ENCODE data around the gene LETM1.

The LETM1 gene

DNA sequence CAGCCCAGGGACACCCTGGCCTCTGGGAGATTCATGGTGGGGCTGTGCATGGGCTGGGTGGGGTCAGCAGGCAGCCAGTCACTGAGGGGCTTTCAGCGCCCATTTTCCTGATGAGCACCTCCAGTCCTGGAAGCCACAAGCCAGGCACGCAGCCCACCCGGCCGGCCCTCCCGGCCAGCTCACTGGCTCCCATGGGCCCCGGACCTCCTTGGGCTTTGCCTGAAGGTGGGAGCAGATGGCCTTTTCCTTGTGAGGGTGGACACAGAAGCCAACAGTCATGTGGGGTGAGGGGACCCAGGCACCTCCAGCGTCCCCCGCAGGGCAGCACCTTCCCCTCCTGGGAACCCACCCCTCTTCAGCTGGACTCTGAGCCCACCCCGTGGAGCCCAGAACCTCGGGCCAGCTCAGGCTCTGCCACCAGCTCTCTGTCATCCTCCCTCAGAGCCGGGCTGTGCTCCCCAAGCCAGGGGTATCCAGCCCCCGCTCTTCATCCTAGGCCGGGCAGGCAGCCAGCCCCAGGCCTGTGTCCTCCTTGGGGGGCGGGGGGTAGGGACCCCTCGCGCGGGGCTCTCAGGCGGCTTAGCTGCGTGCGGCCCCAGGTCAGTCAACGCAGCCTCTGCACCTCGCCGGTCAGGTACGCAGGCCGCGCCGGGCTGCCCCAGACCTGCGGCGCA, 63.7 kb downstream of the LETM1 start:
- DNase-seq = no peak

DNA sequence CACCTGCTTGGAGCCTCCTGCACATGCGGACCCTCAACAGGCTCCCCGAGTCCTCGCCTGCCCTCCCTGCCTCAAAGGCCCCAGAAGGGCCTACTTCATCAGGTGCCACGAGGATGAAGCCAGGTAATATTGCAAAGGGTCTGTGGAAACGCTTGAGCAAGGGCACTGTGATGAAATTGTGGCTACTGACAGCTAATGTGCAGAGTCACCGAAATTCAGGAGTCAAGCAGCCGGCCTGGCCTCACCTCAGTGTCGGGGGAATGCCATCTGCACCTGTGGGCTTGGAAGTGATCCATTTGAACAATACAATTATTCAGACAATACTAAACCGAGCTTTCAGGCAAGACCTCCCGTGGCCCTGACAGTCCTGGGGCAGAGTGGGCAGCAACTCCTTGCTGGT, 66.0 kb downstream of the LETM1 start:
- DNase-seq = no peak

DNA sequence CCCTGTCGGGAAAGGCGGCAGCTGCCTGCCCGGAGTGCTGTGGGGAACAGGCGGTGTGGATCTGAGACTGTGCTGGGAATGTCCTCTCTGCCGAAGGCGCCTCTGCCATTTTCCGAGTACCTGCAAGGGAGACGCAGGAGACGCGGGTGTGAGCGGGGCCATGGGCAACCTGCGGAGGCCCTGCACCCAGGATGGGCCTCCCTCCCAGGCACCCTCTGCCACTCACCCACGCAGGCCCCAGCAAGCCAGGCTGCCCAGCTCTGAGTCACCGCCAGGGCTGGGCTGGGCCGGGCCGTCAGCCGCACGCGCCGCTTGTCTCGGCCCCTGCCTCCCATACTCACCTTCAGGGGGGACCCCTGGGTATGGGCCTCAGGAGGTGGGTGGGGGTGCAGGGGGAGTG, 66.4 kb downstream of the LETM1 start:
- no peak for DNase-seq

DNA sequence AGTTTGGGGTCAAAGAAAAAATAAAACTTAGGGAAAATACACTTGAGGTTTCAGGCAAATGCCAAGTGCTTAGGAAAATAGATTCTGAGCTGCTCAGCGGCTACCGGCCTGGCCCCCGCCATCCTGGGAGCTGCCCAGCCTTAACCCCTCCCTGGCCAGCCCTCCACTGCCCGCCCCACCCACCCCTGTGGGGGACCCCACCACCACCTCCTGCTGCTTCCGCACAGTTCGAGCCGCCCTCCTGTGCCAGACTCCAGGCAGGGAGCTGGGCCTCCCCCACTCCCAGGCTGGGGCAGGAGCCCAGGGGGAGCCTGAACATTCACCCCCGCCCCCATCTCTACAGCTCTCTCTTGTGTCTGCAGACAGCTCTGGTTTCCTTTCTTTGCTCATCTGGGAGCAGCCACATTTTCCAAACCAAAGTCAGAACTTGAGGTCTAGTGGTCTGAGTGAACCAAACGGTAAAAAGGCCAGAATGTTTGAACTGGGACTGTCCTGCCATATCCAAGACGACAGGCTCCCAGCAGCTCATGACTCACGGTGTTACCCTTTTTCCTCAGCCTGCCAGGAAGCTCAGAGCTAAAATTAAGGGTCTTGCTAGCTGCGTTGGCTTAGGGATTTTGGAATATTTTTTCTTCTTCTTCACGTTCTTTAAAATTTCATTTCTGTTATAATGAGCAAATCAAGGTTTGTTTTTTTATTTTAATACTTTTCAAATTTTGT, 67.5 kb downstream of the LETM1 start:
- DNase-seq = no peak

DNA sequence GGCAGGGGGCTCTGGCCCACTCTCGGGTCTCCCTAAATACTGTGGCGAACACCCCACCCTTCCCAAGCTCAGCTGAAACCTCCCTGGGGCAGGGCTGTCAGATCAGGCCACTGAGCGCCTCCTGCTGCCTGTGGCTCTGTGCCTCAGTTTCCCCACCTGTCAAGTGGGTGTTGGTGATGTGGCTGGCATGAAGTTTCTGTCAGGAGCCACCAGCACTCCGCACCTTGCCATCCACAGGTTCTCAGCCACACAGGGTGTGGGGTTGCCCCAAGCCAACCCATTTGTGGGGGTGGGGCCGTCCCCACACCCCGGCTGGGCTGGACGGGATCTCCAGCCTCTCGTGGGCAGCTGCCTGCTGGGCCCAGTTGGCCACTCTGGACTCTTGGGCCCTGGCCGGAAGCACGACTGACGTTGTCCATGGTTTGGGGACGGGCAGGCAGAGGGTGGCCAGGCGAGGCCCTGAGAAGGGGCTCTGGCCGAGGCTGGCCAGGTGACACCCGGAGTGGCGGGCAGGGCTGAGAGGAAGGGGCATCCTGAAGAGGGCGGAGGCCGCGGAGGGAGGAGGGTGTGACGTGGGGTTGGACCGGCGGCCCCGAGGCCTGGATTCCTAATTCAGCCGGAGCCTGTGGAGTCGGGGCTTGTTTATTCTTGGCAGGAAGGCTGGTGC, 68.4 kb downstream of the LETM1 start:
- no peak for DNase-seq

DNA sequence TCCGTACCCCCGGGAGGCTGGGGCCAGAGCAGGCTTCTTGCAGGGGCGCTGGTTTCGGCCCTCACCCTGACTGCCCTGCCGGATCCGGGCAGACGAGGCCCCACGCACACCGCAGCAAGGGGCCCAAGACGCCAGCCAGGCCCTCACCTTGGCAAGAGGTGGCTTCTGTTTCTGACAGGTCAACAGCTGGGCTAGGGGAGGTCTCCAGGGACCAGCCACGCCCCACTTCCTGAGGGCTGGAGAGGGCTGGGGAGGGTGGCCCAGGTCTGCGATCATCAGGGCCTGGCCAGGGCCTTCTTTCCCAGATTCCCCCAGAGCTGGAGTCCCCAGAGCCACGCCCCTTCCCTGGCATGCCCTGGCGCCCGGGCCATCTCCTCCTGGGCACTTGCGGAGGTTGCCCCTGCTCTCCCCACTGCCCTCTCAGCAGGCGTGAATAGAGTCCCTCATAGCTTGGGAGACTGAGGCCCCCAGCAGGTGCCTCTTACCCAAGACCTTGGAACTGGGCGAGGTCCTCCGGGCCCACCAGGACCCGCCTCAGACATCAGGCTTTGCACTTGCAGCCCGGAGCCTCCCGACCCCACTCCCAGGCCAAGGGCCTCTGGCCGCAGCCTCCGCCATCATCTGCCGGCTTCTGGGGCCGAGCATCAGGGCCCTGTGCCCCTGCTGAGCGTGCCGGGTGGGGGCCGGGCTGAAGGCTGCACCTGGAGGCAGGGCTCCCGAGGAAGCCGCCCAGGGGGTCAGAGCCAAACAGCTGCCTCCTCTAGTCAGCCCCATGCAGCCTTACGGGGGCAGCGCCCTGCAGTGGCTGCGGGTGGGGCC, 69.2 kb downstream of the LETM1 start:
- DNase-seq = no peak

DNA sequence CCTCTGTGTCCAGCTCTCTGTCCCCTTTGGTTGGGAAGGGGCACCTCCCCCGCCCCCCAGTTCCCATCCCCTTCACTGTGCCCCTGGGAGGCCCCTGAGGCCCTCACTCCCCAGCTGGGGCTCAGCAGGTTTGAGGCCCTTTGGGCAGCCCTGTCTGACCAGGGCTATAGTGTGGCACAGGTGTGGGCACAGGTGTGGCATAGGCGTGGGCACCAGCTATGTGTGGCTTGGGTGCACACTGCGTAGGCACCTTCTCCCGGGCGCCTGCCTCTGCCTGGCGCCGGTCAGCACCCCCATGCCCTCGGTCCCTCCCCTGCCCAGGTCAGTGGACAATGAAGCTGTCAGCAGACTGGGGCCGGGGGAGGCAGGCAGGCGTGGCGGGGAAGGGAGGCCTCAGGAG, 70.4 kb downstream of the LETM1 start:
- DNase-seq = no peak

DNA sequence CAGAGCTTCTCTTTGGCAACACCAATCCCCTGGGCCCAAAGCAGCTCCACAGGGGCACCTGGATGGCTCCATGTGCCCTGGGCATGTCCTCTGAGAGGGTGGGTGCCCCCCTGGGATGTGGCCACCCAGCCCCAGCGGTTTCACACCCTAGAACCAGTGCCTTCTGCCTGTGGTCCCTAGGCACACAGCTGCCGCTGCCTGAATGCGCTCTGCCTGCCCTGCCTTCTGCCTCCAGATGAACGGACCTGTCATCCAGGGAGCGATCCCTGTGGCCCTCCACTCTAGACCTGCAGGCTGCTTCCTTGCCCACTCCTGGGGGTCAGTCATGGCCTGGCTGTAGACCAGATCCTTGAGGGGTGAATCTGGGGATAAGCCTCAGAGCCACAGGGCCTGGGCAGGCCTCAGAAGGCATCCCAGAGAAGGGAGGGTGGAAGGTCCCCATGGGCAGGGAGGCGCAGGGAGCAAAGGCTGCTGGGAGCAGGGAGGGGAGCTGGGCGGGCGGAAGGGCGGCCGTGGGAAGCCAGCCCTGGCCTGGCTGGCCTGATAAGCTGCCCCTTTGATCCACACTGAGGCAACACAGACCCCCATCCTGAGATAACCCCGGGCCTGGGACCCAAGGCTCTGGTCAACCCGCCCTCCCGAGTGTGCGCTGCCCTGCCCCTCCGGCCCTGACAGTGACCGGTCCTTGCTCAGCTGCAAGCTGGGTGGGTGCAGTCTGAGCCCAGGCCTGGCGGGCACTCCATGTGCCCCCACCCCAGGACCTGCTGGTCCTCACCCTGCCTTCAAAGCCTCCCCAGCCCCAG, 71.0 kb downstream of the LETM1 start:
- DNase-seq = no peak

DNA sequence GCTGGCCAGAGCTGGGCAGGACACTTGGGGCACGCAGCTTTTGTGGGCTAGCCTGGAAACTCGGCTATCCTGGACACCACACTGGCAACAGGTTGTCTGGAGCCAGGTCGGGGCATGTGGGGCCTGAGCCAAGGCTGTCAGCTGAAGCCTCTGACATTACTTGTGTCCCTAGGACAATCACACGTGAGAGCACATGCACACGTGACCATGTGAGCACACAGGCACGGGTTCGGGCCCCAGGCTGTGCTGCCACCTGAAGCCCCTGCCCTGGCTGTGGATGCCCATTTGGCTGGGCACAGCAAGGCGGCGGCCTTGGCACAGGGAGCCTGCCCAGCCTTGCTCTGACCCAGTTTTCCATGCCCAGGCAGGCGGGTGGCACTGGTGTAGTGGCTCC, 71.6 kb downstream of the LETM1 start:
- DNase-seq = no peak

DNA sequence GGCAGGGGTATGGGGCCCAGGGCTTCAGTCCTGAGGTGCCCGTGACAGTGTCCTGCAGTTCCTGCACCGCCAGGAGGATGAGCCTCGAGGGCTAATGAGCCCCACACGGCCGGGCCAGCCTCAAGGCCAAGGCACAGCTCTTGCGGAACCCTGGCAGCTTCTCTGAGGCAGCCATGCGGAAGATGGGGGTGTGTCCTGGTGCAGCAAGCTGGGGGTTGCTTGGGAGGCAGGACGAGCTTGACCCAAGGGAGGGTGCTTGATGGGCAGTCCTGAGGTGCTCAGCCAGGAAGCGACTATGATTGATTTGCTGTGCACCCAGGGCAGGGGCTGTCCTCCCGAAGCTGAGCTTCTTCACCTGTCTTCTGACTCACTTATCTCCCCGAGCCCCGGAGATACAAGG, 72.0 kb downstream of the LETM1 start:
- DNase-seq = no peak

DNA sequence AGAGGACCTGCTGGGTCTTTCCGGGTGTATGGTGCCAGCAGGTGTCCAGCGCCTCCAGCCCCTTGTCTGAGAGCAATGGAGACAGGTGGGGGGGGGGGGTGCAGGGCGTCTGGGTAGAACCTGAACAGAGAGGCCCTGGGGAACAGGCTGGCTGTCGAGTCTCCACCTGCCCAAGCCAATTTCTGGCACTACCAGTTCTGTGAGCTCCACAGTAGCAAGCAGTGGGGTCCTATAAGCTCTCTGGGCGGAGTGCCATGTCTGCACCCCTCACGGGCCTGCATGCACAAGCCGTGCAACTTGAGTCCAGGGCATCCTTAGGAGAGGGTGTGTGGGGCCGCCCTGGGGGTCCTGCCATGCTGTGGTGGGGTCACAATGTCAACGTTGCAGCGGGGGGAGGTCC, 72.9 kb downstream of the LETM1 start:
- no peak for DNase-seq

DNA sequence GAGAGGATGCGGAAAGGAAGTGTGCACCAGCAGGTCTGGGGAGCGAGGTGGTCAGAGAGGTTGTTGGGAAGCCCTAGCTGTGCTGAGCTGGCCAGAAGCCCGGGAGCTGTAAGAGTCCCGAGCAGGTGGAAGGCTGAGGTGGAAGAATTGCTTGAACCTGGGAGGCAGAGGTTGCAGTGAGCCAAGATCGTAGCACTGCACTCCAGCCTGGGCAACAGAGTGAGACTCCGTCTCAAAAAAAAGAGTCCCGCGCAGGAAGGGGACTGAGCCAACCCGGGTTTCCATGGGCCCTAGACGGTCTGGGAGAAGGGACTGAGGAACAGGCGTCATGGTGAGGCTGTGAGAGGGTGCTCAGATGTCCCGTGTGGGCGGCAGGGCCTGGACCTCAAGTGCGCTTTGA, 75.5 kb downstream of the LETM1 start:
- no peak for DNase-seq

DNA sequence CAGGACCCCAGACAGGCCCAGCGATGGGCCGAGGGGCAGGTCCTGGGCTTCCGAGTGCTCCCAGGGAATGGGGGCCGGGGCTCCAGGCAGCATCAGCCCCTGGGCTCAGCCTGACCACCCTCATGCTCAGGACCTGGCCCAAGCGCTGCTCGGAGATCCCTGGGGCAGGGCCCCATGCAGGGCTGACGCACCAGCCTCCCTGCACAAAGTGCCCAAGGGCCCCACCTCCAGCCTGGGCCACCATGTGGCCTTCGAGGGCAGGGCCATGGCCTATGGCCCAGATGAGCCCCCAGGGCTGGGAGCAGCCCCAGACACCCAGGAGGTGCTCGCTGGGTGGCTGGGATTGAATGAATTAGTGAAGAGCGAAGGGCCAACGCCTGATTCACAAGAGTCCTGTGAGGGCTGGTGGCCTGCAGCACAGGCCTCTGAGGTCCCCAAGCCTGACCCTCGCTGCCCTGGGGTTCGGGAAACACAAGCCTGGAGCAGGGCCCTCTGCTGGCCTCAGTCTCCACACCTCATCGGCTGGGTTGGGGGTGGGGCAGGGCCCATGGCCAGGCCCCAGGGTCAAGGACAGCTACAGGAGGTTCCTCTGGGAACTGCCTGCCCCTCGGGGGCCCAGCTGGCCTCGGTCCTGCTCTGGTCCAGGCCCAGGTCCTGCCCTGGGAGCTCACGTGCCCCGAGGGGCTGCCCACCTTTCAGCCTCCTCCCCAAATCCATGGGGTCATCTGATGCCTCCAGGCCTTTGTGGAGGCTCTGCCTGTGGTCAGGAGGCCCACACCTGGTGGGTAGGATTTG, 76.2 kb downstream of the LETM1 start:
- DNase-seq = no peak

DNA sequence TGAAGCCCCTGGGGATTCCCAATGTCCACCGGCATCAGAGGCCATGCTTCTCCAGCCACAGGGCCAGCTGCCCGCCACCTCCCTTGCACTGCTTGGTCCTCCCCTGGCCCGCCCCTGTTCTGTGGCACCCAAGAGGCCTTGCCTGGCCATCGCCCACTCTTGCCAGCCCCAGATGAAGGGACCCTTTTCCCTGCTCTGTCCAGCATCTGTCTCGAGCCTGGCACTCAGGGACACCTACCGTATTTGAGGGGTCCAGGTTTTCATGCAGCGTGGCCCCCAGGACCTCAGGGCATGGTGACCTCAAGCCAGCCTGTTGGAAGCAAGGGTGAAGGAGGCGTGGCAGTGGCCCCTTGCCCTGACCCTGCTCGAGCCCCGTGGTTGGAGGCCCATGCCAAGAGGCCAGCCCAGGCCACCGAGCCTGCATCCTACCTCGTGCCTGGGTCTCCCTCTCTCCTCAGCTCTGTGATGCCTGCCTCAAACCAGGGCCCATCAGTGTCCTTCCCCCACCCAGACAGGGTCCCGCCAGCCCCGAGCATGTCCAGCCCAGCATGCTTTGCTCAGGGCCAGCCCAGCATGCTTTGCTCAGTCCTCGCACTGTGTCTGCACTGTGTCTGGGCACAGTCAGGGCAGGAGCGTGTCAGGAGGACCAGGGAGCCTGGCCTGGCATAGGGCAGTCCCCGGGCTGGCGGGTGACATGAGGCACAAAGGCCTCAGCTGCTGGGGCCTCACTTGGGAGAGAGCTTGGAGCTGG, 77.1 kb downstream of the LETM1 start:
- DNase-seq = no peak

DNA sequence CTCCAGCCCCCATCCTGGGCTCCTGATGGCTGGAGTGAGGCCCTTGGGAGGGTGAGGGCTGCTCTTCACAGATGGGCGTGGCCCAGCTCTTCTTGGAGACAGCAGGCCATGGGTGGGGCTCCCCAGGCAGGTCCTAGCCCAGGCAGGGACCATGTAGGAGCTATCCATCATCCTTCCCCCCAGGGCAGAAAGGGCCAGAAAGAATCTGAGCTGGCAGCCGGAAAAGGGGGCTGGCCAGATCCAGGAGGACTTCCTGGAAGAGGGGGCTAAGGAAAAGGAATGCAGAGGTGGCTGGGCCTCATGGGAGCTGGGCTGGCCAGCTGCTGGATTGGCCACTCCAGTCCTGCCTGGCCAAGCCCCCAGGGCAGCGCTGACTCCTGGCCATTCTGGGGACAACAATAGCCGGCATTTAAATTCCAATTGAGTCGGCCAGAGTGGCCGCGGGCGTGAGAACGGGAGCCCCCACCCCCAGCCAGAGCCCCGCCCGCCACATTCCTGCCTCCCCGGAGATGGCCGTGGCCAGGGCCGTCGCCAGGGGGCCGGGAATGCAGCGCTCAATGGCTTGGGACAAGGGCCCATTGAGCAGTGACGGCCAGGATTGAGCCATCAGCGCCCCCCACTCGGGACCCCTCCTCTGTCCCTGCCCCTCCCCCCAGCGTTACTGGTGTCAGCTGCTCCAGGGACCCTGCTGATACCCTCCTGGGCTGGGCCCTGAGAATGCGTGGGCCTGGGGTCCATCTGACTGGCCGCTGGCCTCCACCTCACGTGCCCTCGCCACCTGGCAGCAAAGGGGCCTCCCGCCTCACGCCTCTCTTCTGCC, 77.9 kb downstream of the LETM1 start:
- no peak for DNase-seq

DNA sequence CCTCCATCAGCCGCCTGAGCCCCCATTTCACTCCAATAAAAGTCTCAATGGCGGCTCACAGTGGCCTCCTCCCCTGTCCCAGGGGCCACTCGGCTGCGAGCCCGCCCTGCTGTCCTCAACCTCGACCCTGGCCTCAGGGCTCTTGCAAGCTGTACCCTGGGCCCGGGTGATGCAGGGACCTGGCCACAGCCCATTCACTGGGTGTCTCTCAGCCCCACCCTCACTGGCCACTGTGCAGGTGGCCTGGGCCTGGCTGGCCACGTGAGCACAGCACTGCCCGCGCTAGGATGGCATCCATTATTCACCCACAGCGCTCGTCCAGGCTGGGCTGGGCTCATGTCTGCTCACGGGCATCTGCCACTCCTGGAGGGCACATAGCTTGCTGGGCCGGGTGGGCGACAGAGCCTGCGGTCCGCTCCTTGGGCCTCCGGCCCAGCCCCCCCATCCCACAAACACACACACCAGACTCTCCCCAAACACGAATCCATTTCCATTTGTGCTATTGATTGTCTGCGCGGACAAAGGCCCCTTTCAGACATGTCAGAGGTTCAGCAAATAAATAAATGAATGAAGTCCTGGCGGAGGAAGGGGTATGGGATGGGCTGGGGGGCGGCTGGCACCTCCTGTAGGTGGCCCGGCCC, 79.3 kb downstream of the LETM1 start:
- no peak for DNase-seq

DNA sequence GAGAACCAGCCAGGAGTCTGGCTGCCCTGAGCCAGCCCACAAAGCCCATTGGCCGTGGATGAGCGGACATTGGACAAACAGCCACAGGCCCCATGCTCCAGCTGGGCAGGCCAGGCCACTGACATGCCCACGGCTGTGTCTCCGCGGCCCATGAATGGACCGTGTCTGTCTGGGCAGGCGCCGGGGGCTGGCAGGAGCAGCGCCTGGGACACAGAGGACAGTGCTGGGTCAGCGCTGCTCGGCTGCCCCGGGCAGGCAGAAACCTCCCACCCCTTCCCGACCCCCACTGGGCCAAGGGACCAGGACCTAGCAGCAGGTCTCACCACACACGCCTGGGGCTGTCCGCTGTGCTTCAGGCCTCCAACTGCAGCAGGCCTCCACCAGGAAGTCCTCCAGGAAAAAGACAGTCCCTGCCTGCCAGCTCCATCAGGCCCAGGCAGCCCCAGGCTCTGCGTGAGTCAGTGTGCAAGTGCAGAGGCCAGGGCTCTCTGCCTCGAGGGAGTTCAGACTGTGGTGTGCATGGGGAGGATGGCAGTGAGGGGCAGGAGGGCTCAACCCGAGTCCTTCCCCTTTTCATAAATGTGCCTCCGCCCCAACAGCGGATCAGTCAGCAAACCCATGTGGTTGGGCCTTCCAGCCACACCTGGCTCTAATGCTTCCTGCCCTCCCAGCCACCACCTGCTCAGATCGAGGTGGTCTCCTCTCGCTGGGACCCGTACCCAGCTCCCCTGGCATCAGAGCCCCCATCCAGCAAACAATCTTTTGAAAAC, 80.0 kb downstream of the LETM1 start:
- DNase-seq = no peak

DNA sequence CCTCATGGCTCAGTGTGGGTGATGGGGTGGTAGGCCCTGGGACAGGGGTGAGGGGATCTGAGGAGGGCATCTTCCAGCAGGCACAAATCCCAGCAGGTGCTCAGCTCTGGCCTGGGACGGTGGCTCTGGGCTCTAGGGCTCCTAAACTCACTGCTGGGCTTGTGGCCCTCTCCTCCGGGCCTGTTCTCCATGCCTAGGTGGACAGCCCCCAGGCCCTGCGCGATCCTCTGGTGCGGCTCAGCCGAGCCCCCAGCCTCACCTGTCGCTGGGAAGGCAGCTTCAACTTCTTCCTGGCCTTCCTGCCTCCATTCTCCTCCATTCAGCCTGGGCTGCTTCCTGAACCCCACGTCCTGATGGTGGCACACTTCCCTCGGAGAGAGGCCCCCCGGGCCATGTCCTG, 82.2 kb downstream of the LETM1 start:
- no peak for DNase-seq

Data from NCI-H1930 (cell line).